ENCODE results near the gene CLEC16A.

- TF ChIP-seq POLR2A (IDR thresholded peaks at IDR 0.05) (no peak), CTCF (IDR thresholded peaks at IDR 0.05 in 4 of 5, conservative IDR thresholded peaks at IDR 0.05 in 1 of 5) (no peak)
These were observed 27.9 kb downstream of the CLEC16A start for GRCh38 chr16:10972108-10972818.
